ENCODE results near the gene FMN1.

Gene FMN1

DNA sequence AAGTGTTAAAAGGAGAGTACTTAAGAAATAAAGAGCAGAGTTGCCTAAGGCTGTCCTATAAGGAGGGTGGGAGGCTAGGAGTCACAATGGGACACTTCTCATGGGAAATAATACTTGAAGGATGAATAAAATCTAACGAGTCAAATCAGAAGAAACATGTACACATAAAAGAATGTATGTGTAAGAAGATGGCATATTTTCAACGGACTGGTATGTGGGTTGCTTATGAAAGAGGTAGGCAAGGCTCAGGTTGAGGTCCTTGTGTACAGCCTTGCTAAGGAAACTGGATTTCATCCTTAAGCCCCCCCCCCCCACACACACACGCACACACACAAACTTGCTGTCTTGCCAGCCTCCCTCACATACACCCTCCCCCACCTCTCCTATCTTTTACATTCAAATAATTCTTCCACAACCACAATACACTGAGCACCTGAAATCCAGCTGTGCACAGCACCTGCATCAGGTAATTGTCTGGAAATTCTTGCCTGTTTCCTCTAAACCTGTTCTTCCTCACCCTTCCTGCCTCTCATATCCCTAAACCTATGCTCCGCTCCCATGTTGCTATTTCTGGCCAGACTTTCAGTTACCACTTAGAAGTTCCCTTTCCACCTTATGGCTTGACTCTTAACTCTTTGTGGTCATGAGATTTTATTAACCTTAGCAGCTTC, 79.2 kb downstream of the FMN1 start:
- DNase-seq, result no peak

DNA sequence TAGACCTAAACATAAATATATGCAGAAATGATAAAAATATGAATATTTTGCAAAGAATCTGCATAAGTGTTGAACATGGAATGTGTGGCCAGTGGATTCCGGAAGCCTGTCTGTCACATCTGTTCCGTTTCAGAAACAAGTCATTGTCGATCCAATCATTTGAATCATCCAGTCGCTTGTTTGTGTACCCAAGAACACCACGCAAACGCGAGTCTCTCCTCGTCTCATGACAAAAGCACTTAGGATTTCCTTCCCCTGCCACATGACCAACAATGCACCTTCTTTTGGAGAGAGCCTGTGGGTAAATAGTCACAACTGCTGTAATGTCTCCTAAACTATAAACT, 80.2 kb downstream of the FMN1 start:
- no peak for DNase-seq

DNA sequence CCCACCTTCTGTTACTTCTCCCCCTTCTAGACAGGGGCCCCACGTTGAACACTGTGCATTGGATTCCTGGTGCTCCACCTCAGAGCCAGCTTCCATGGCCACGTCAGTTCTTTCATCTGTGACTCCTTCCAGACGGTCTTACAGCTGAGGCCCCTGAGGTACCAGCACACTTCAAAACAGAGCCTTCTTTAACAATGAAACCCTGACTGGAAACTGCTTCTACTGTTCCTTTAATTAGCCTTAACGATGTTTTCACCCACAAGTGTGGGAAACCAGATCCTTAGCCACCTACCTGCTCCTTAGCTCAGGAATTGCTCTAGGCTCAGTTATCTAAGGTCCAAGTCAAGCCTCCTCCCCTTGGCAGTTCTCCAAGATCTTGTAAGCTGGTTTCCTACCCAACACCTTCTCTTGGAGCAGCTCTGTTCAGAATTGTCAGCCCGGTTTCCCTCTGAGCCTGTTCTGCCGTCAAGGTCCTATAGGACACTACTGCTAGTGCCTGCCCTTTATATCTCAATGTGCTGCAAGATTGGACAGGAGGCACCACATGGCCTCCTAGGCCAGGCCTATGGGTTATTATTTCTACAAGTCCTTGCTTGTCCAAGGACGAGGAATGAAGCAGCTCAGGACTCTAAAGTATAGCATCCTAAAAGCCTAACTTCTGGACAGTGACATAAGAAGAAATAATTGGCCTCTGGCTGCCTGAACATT, 80.7 kb downstream of the FMN1 start:
- DNase-seq, result no peak

DNA sequence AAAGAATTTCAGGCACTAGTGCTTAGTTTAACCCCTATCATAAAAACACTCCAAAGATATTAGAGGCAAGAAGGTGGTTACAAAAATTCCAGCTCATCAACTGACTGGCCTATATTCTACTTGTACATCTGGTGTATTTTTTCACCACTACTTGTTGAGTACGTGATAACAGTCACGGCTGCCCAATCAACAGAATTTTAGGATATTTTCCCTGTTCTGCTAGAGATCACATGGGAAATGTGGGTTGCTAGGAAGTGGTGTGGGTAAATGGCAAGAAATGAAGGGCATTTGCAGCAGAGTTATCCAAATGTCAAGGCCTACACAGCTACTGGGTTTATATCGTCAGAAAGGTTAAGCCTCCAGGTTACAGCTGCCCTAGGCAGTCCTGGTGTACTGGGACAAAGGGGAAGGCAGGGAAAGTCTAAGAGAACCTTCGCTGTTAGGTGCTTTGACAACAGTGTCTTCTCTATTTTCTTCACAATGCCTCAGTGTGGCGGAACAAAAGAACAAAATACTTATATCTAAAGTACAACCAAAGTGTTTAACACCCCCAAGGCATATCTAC, 81.9 kb downstream of the FMN1 start:
- no peak for DNase-seq

DNA sequence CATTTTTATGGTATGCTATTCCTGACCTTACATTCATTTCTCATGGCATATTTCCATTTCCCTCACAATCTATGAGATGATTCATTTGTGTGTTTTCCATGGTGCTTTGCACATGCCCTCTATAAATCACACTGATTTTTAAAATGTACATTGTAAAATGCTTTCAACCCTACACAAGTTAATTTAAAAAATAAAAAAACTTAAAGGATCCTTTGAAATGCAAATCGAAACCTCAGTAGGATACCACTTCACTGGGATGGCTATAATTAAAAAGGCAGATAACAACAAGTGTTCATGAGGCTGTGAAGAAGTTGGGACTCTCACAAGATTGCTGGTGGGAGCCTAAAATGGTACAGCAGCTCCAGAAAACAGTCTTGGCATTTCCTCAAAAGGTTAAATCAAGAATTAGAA, 83.5 kb downstream of the FMN1 start:
- DNase-seq, result no peak

DNA sequence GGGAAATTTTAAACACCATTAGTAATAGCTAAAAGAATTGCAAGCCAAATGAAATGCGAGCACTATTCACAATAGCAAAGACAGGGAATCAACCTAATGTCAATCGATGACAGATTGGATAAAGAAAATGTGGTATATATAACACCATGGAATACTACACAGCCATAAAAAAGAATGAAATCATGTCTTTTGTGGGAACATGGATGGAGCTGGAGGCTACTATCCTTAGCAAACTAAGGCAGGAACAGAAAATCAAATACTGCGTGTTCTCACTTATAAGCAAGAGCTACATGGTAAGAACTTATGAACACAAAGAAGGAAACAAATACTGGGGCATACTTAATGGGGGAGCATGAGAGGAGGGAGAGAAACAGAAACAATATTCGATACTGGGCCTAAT, 85.2 kb downstream of the FMN1 start:
- DNase-seq, result no peak

DNA sequence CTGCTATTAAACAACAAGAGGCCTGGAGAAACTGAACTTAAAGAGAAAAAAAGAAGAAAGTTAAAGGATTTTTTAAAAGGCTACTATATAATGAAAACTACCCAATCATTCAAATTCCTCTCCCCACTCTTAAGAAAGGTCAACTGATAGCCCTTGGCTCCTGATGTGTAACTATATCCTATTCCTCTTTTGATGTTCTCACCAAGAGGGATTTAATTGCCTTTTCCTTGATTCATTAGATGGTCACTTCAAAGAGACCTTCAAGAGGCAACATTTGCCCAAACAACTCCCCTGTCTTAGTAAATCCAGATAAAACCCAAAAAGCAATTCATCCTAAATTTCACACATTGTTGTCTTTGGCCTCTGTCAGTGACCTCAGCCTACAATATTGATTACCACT, 86.0 kb downstream of the FMN1 start:
- DNase-seq, result no peak

DNA sequence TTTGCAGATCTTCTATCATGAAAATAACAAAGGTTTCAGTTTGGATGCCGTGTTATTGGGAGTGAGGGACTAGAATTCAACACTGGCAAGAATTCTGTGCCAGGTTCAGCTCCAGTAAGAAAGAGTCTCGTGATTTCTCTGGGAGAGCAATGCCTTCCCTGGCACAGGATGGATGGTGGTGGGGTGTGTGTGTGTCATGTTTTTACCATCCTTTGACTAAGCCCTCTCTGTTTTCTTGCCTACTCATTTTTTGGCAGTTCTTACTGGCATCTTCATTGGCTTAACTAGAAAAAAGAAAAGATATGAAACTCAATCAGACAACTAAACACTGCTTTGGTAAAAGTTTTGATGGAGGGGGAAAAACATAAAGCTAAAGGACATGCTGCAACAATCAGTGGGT, 86.6 kb downstream of the FMN1 start:
- no peak for DNase-seq

DNA sequence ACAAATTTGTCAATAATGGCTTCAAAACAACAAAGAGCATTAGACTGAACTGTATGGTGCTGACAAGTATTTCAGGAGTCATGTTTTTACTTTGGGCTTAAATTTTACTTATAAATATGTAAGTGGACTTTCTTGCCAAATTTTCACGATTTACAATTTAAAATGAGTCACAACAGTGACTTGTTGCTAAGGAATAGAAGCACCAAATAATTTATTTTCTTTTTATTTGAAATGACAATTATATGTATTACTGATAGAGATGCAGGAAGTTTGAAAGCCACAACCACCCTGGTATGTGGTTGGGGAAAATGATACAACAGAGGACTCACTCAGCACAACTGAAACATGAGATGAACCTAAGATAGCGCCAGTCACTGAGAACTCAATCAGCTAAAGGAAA, 90.3 kb downstream of the FMN1 start:
- no peak for DNase-seq

DNA sequence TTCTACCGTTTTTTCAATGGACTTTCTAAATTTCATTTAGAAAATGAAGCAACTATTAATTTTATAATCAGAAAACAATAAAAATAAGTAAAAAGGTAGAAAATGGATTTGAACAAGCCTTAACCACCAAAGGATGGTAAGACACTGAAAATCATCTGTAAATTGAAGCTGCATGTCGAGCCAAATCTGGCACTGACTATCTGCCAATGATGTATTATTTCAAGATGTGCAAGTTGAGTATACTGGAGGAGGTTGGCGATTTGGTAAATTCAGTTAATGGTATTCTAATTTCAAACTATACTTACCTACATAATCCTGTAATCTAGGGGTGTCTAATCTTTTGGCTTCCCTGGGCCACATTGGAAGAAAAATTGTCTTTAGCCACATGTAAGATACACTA, 93.5 kb downstream of the FMN1 start:
- no peak for DNase-seq

DNA sequence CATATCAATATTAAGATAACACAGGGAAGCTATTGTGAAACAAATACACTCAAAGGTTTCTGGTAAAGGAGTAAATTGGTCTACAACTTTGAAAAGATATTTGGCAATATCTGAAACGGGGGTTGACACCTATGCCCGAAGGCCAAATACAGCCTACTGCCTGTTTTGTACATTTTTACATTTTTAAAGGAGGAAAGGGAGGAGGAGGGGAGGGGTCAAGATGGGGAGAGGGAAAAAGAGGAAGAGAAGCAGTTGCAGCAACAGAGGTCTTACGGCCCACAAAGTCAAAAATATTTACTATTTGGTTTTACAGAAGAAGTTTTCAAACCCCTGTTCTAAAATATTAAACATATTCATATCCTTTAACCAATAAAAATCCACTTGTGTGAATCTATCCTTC, 94.2 kb downstream of the FMN1 start:
- no peak for DNase-seq

DNA sequence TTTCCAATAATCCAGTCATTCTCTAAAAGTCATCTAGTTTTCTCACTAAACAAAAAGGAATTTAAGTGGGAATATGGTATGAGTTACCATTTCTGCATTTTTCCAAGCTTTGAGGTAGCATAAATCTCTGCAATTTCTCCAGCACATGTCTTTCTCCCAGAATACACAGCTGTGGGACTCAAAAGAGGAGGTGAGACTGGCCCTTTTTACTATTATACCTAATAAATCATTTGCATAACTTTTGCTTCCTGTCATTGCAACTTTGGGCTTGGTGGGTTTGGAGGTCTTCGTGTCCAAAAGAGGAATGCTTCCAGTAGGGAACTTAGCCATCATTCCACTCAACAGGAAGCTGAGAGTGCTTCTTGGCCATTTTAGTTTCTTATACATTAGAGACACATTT, 94.8 kb downstream of the FMN1 start:
- DNase-seq, result no peak

DNA sequence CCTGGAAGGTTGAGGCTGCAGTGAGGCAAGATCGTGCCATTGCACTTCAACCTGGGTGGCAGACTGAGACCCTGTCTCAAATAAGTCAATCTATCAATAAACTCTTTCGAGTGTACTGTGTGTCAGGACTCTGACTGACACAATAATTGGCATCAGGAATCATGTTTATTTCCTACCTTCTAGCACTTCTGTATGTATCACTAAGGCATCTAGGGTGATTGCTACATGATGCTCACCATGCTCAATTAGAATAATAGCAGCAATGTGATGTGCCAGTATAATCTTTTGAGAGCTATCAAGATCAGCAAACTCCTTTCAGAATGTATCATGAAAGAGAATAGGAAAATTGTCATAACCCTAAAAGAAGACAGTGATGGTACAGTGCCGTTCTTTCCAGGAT, 95.3 kb downstream of the FMN1 start:
- DNase-seq, result no peak

DNA sequence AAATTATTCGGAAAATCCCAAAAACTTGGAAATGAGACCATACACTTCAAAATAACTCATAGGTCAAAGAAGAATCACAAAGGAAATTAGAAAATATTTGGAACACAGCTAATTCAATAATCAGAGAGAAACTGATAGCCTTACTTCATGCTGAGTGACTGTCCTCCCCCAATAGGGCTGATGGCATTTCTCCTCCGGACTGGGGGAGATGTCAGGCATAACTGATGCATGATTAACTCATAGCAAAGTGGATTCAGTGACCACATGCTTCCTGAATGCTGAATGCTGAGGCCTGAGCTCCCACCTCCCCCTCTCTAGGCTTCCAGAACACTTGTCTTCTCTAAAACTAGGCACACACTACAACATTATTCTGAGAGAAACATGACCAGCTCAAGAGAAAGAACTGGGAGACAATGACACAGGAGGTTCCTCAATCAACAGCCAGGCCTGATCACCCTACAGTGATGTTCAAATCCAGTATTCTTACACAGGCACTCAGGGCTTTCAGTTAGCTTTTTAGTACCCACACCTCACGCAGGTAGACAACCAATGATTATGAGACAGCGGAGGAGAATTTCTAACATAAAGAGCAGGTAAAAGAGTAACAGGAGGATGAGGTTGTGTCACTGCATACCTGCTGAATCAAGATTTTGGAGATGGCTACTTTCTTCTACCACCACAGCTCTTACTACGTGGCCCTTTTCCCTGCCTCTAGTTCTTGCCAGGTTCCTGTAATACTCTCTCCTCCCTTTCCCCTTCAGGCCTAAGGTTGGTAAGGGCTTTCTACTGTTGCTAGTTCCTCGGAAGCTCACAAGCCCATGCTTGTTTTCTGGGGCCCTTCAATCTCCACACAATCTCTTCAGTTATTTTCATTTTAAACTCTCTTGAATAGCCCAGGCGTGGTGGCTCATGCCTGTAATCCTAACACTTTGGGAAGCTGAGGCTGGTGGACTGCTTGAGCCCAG, 96.1 kb downstream of the FMN1 start:
- no peak for DNase-seq

DNA sequence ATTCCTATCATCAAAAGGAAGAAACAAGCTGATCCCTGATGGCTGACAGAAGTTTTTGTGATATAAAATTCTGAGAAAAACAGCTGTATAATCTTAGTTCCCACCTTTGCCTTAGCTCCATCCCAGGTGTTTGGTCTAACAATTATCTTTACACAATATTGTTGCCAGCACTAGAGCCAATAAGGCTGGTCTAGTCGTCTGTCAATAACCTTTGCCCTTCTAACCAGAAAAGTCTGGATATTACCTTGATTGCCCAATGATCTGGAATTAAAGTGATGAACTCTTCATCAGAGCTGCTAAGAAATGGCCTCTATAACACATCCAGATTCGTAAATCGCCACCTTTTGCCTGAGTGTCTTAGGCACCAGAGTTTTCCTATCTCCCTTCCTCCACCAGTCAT, 98.4 kb downstream of the FMN1 start:
- no peak for DNase-seq

DNA sequence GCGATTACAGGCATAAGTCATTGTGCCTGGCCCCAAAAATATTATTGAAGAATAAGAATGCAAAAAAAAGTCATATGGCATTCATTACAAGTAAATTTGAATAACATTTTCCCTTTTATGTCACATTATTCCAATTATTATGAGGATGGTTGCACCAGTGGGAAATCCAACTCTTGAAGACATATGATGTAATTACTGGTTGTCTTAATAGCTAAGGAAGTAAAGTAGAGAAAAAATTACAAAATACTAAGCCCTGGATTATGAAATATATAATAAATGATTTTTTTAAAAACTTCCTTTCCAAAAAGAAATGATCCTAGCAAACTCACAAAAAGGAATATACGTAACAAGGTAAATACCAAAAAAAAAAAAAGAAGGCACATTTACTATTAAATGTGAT, 98.9 kb downstream of the FMN1 start:
- DNase-seq, result no peak

DNA sequence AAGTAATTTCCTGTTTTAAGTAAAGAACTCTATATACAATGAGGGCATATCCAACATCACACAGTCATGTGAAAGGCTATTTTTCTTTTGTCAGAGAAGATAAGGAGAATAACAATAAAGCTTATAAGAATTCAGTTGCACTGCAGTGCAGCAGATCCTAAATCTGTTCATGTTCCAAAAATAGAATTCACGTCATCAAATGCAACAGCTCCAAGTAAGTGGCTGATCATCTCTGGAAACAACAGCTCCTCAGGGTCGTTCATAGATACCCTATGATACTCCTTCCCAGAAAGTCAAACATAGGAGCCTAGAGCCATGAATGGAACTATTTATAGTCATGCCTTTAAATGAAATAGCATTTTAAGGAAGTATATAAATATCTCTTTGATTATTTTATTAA, 100.2 kb downstream of the FMN1 start:
- no peak for DNase-seq

DNA sequence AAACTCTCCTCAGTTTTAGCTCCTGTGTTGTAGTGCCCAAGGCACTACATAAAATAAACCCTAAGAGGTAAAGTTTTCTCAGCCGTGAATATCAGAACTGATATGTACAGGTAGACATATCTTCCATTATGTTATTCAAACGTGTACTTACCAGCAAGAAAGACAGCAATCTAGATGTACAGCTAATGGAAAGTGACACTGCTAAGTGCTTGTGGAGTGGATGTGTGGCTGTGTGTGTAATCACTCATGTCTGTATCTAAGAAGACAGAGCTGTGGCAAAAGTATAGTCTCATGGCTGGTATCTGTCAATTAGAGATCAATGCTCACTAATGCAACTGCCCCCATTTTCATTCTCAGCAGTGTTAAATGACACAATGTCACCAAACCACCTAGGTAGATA, 101.3 kb downstream of the FMN1 start:
- DNase-seq, result no peak

DNA sequence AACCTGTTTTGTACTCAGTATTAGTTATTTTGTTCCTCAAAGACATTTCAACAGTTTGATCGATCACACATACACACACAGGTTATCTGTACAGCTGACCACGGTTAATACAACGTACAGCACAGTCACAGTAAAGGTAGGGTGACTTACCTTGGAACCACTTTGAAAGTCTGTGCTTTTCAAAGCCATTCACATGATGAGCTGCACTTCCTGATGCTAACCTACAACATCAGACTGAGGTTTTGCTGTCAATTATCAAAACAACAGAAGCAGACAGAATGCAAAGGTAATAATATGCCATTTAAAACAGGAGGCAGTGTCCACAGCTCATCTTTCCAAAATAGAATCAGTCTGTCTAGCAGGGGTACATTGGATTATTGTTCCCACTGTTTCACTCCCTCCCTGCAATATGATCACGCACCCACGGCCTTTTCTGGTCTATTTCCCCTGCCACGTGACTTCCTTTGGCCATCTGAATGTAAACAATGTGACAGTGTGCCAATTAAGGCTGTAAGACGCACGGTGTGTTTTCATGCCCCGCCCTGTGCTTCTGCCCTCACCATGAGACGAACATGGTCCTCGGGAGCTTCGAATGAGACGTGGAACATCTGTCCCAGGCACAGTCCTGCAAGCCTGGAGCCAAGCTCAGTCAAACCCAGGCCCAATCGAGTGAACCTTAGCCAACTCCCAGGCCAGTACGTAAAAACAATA, 102.4 kb downstream of the FMN1 start:
- no peak for DNase-seq

DNA sequence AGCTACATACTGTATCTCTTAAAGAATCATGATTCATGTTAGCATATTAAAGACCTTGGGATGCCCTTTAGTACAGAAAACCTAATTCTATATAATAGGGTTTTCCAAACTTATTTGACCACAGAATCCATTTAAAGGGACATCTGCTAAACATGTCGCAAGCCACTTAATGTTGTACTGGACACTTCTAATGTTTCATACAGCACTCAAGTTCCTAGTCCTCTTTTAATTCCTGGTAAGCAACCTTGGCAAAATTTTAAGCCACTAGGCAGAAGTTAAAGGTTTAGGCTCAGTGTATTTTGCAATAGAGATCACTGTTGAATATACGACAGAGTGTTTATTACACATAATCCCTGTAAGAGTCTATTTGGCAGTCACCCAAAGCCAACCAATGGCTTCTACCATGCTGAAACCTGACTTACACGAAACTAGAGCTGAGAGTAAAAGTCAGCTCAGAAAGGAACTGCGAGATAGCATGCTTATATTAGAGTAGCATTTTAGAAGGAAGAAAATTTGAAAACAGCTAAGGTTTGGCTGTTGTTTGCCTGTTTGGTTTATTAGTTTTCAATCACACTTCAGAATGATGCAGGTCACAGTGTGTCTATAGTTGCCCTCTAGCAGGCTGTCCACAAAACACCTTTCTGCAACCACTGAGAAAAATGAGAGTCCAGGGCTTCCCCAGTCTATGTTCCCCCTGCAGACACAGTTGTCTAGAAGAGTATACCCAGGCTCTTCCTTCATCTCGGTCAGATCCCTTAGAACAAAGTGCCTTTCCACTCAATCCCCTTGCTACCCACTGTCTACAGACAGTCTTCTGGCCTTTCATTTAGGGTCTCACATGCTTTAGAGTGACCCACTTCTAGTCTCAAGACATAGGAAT, 104.4 kb downstream of the FMN1 start:
- no peak for DNase-seq

DNA sequence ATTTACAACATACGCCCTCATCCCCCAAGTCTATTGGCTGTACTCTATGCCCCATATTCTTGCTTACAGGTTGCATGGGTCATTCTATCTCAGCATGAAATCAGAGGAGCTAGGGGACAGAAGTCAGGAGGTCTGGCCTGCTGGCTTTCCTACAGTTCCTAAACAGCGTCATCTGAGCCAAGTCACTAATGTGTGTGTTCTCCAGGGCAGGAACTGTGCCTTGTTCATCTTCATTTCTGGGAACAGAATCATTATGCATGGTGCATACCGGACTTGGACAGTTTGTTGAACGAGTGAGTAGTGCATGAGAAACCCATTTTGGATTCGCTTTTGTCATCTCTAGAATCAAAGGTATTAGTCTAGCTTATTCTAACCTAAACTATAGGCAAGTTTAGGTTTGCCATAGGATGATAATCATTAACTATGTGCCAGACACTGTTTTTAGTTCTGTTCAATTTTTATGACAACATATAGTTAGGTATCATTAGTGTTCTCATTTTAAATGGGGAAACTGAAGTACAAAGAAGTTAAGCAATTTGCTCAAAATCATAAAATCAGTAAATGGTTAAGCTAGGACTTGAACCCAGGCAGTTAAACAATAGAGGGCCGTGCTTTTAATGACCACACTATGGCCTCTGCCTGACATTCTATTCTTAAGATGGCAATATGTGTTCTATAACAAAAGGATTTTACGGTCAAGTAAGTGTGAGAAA, 105.2 kb downstream of the FMN1 start:
- no peak for DNase-seq
